ENCODE measurements around the gene VSIG10.
"Not testable (repeated sequence)": the region's sequence is repeated elsewhere in the genome, so short reads cannot be mapped to it uniquely, and the experiment has no call there.

VSIG10 gene

DNA sequence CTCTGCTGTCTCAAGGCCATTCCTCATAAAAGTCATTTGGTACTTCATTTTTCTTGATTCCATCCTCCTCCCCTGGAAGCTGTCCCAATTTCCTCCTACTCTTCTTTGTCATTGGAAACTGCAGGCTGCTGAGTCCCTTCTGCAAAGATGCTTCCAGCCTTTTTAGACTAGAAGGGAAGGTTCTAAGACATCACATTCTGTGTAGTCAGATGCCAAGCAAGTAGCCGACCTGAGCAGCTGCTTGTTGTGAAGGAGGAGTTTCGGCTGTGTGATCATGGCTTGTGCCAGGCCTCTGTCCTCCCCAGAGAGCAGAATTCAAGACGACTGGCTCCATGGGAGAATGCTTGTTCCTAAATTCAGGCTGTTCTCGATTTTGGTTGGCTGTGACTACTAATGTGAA, 78.6 kb downstream of the VSIG10 start:
- H3K4me3 ChIP-seq (replicated peaks in 1 of 2; ENCODE audit: low read depth in 2 of 2, low read length in 2 of 2): no peak overlapping the region
- TF ChIP-seq CTCF (IDR thresholded peaks at IDR 0.05; ENCODE audit: low read depth, low read length): no peak
- no peak for DNase-seq (ENCODE audit: low read depth in 2 of 2)

DNA sequence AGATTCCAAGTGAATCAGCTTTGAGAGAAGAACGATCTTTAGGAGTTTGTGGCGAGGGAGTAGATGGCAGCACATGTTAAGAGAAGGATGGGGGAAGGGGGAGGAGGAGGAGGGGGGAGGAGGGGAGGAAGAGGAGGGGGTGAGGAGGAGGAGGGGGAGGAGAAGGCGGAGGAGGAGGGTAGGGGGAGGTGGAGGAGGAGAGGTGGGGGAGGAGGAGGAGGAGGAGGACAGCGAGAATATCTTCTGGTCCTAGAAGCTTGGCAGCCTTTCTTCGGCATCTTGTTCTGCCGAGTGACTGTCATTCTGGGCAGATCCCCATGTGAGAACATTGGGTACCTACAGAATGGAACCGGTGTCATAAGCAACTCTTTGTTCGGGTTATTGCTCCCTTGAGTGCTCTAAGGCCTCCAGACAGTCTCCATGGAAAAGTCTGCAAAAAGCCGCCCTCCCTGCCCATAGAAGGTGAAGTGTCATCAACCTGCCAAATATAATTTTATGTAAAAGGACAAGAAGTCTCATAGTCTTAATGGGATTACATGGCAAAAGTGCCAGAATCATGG, 80.4 kb downstream of the VSIG10 start:
- TF ChIP-seq CTCF (IDR thresholded peaks at IDR 0.05; ENCODE audit: low read depth, low read length): no peak
- H3K4me3 ChIP-seq (replicated peaks in 1 of 2; ENCODE audit: low read depth in 2 of 2, low read length in 2 of 2): no peak overlapping the region
- DNase-seq (ENCODE audit: low read depth in 2 of 2): no peak

GRCh38 chr12:118022728-118023109, 81.1 kb downstream of the VSIG10 start:
- H3K4me3 ChIP-seq (replicated peaks in 1 of 2; ENCODE audit: low read depth in 2 of 2, low read length in 2 of 2): no peak overlapping the region
- no peak for TF ChIP-seq CTCF (IDR thresholded peaks at IDR 0.05; ENCODE audit: low read depth, low read length)
- DNase-seq (ENCODE audit: low read depth in 2 of 2): no peak

GRCh38 chr12:118022097-118022727, 81.6 kb downstream of the VSIG10 start:
- not testable (repeated sequence) for DNase-seq (ENCODE audit: low read depth in 2 of 2); H3K4me3 ChIP-seq (replicated peaks in 1 of 2; ENCODE audit: low read depth in 2 of 2, low read length in 2 of 2)

- no peak for TF ChIP-seq CTCF (IDR thresholded peaks at IDR 0.05; ENCODE audit: low read depth, low read length)
- DNase-seq (ENCODE audit: low read depth in 2 of 2): no peak
- no peak overlapping the region for H3K4me3 ChIP-seq (replicated peaks in 1 of 2; ENCODE audit: low read depth in 2 of 2, low read length in 2 of 2)
These were observed 83.8 kb downstream of the VSIG10 start for GRCh38 chr12:118020036-118020435.

- DNase-seq (ENCODE audit: low read depth in 2 of 2): no peak
- no peak overlapping the region for H3K4me3 ChIP-seq (replicated peaks in 1 of 2; ENCODE audit: low read depth in 2 of 2, low read length in 2 of 2)
- TF ChIP-seq CTCF (IDR thresholded peaks at IDR 0.05; ENCODE audit: low read depth, low read length): no peak
These were observed 85.9 kb downstream of the VSIG10 start for GRCh38 chr12:118017926-118018325.

- TF ChIP-seq CTCF (IDR thresholded peaks at IDR 0.05; ENCODE audit: low read depth, low read length): no peak
- peak within 1 kb of the TSS; percentile 96 to 97 for H3K4me3 ChIP-seq (replicated peaks in 1 of 2; ENCODE audit: low read depth in 2 of 2, low read length in 2 of 2)
- peak; percentile 98 for DNase-seq (ENCODE audit: low read depth in 2 of 2)
These were observed 87.2 kb downstream of the VSIG10 start, which contains the start of gene RFC5 for GRCh38 chr12:118016424-118017264. TSS of gene RFC5 (plus strand) at chr12:118016703. CDS start at chr12:118016828, 125 bp downstream.

Data from cardiac fibroblast (primary cell).